ENCODE results near the gene TSPYL1. TPM values are rescaled to one million over a fixed set of nuclear protein-coding genes. Genes with fewer than 3 reads are reported as not detected.

TSPYL1 gene
- total RNA-seq, 1 experiment from 2014 or later, result 70.3 TPM

DNA sequence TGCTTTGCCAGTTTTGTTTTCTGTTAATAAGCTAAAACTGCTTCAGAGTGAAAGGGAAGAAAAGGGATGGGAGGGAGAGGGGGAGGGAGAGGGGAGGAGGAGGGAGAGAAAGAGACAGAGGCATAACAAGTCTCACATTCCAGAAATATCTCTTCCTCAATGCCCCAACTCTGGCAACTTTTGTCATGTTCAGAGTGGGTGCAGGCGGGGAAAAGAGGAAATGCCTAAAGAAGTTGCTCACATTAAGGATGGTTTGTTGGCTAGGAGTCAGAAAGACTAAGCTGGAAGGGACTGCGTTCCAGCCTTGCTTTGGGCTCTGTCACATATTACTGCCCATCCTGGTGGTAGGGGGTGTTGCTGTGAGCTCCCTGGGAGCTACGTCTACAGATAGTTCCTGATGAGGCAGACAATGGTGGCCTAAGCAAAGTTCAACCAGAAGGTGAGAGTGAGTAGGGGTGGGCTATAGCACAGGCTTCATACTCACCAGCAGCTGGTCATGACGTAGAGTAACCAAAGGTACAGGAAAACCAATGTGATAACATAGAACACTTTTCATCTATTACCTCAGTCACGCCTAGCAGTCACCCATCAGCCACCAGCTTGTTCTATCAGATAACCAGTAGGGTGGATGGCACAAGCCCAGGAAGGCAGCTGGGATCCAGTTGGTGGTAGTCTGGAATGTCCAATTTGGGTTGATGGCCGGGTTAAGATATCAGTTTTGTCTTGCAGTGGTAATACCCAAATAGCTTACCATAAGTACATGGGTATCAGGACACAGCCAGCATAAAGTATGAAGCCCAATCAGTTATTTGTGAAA lies 28.0 kb downstream of the TSPYL1 start:
- ChIA-PET CTCF (no interaction called here), POLR2A (no interaction called here), RAD21 (ENCODE audit: low non-redundant PET in 1 of 2, low total read pairs in 2 of 2, uncharacterized antibody in 2 of 2, unreplicated experiment in 2 of 2) (no interaction called here)
- H2AFZ ChIP-seq (ENCODE audit: low read depth, low read length, poor library complexity, severe bottlenecking), result no peak overlapping the region
- H3K4me1 ChIP-seq (ENCODE audit: control insufficient read depth in 1 of 2, insufficient read depth in 2 of 2, low read length in 2 of 2), result peaks cover 0 to 8% of the 10 kb centered on the region in 2 experiments; a peak in 2 of 4 replicates
- no peak for DNase-seq (ENCODE audit: low read depth, low spot score)
- H3K36me3 ChIP-seq (ENCODE audit: control insufficient read depth in 1 of 2, insufficient read depth in 2 of 2, low read length in 2 of 2), result no peaks in the 10 kb centered on the region; a peak in 1 of 4 replicates
- no peaks in the 10 kb centered on the region for H3K9me3 ChIP-seq (ENCODE audit: control insufficient read depth in 1 of 2, insufficient read depth in 1 of 2, low read depth in 1 of 2, low read length in 2 of 2)
- no peak overlapping the region for H3K27ac ChIP-seq (ENCODE audit: low read depth, low read length)
- no peak overlapping the region for H3K9ac ChIP-seq (ENCODE audit: low read length)
- no peak overlapping the region for H3K4me2 ChIP-seq (ENCODE audit: low read length)
- H3K4me3 ChIP-seq (replicated peaks in 1 of 2; ENCODE audit: low read depth in 1 of 2, low read length in 2 of 2), result no peak overlapping the region
- intact Hi-C loops (cut with micrococcal nuclease), result no loop called here
- BruUV-seq (replicated peaks), result no TSS peak
- H4K20me1 ChIP-seq (ENCODE audit: insufficient read depth), result no peaks in the 10 kb centered on the region
- ATAC-seq, result no peak
- peaks cover 13% of the 10 kb centered on the region; the same call in 1 of the 2 replicates for H3K79me2 ChIP-seq (ENCODE audit: insufficient read depth, low read length)
- TF ChIP-seq ZNF274 (IDR thresholded peaks at IDR 0.05; ENCODE audit: low read depth, low read length), result no peak
- TF ChIP-seq, protein P1, sequence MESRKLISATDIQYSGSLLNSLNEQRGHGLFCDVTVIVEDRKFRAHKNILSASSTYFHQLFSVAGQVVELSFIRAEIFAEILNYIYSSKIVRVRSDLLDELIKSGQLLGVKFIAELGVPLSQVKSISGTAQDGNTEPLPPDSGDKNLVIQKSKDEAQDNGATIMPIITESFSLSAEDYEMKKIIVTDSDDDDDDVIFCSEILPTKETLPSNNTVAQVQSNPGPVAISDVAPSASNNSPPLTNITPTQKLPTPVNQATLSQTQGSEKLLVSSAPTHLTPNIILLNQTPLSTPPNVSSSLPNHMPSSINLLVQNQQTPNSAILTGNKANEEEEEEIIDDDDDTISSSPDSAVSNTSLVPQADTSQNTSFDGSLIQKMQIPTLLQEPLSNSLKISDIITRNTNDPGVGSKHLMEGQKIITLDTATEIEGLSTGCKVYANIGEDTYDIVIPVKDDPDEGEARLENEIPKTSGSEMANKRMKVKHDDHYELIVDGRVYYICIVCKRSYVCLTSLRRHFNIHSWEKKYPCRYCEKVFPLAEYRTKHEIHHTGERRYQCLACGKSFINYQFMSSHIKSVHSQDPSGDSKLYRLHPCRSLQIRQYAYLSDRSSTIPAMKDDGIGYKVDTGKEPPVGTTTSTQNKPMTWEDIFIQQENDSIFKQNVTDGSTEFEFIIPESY (IDR thresholded peaks at IDR 0.05; ENCODE audit: extremely low read depth, insufficient replicate concordance, low read length), result no peak
- no peak for TF ChIP-seq JUND (IDR thresholded peaks at IDR 0.05)
- no peak for TF ChIP-seq SRF (IDR thresholded peaks at IDR 0.05; ENCODE audit: low read depth)
- TF ChIP-seq RAD21 (IDR thresholded peaks at IDR 0.05; ENCODE audit: low read depth), result no peak
- no peak for TF ChIP-seq SIN3A (IDR thresholded peaks at IDR 0.05; ENCODE audit: low read depth)
- TF ChIP-seq YY1 (IDR thresholded peaks at IDR 0.05; ENCODE audit: extremely low read depth, insufficient replicate concordance, low read depth, low read length), result no peak
- no peak for TF ChIP-seq POLR2AphosphoS5 (IDR thresholded peaks at IDR 0.05; ENCODE audit: low read depth, low read length)
- TF ChIP-seq FOSL1 (IDR thresholded peaks at IDR 0.05; ENCODE audit: low read depth), result no peak
- no peak for TF ChIP-seq SP1 (IDR thresholded peaks at IDR 0.05; ENCODE audit: low read depth)
- TF ChIP-seq POLR2A (IDR thresholded peaks at IDR 0.05; ENCODE audit: borderline replicate concordance, extremely low read depth, insufficient read depth, insufficient read length), result no peak
- TF ChIP-seq TCF7L2 (IDR thresholded peaks at IDR 0.05; ENCODE audit: borderline replicate concordance, extremely low read depth, insufficient read depth, insufficient read length), result no peak
- TF ChIP-seq ZFX (IDR thresholded peaks at IDR 0.05), result no peak
- no peak for TF ChIP-seq CBX3 (IDR thresholded peaks at IDR 0.05; ENCODE audit: low read depth)
- no peak for TF ChIP-seq EGR1 (IDR thresholded peaks at IDR 0.05; ENCODE audit: low read depth)
- TF ChIP-seq ELF1 (IDR thresholded peaks at IDR 0.05; ENCODE audit: borderline replicate concordance, low read depth), result no peak
- TF ChIP-seq, protein P2, sequence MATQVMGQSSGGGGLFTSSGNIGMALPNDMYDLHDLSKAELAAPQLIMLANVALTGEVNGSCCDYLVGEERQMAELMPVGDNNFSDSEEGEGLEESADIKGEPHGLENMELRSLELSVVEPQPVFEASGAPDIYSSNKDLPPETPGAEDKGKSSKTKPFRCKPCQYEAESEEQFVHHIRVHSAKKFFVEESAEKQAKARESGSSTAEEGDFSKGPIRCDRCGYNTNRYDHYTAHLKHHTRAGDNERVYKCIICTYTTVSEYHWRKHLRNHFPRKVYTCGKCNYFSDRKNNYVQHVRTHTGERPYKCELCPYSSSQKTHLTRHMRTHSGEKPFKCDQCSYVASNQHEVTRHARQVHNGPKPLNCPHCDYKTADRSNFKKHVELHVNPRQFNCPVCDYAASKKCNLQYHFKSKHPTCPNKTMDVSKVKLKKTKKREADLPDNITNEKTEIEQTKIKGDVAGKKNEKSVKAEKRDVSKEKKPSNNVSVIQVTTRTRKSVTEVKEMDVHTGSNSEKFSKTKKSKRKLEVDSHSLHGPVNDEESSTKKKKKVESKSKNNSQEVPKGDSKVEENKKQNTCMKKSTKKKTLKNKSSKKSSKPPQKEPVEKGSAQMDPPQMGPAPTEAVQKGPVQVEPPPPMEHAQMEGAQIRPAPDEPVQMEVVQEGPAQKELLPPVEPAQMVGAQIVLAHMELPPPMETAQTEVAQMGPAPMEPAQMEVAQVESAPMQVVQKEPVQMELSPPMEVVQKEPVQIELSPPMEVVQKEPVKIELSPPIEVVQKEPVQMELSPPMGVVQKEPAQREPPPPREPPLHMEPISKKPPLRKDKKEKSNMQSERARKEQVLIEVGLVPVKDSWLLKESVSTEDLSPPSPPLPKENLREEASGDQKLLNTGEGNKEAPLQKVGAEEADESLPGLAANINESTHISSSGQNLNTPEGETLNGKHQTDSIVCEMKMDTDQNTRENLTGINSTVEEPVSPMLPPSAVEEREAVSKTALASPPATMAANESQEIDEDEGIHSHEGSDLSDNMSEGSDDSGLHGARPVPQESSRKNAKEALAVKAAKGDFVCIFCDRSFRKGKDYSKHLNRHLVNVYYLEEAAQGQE (IDR thresholded peaks at IDR 0.05; ENCODE audit: low read depth), result no peak
- TF ChIP-seq EZH2 (IDR thresholded peaks at IDR 0.05), result no peak
- no peaks in the 10 kb centered on the region for H3K27me3 ChIP-seq (ENCODE audit: insufficient read depth, low read length)
- H3K9me2 ChIP-seq (ENCODE audit: insufficient read depth), result no peaks in the 10 kb centered on the region
